ENCODE measurements around the gene STK32B.

DNA sequence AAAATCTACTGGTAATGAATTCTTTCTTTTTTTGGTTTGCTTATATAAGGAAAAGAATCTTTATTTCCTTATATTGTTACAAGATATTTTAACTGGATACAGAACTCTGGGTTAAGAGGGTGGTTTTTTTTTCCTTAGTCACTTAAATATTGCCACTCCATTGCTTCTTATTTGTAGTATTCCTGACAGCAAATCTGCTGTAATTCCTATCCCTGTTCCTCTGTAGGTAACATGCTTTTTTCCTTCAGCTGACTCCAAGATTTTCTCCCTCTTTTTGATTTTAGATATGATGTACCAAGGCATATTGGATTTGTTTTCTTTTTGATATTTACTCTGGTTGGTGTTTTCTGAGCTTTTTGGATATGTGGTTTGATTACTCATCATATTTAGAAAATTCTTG lies 378.5 kb downstream of the STK32B start:
- TF ChIP-seq, protein P1, sequence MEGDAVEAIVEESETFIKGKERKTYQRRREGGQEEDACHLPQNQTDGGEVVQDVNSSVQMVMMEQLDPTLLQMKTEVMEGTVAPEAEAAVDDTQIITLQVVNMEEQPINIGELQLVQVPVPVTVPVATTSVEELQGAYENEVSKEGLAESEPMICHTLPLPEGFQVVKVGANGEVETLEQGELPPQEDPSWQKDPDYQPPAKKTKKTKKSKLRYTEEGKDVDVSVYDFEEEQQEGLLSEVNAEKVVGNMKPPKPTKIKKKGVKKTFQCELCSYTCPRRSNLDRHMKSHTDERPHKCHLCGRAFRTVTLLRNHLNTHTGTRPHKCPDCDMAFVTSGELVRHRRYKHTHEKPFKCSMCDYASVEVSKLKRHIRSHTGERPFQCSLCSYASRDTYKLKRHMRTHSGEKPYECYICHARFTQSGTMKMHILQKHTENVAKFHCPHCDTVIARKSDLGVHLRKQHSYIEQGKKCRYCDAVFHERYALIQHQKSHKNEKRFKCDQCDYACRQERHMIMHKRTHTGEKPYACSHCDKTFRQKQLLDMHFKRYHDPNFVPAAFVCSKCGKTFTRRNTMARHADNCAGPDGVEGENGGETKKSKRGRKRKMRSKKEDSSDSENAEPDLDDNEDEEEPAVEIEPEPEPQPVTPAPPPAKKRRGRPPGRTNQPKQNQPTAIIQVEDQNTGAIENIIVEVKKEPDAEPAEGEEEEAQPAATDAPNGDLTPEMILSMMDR (IDR thresholded peaks at IDR 0.05 in 8 of 11, conservative IDR thresholded peaks at IDR 0.05 in 3 of 11), result no peak
- TF ChIP-seq POLR2AphosphoS5 (IDR thresholded peaks at IDR 0.05), result no peak

Measured in spleen (tissue), 7 donors.